NK-92 (cell line): ENCODE results near the gene TSPEAR.
"Not testable (repeated sequence)": the region's sequence is repeated elsewhere in the genome, so short reads cannot be mapped to it uniquely, and the experiment has no call there.

ENCODE experiments used
- DNase-seq: peaks from one replicate; lab custom pipeline; 2025; ENCODE audit not compliant: unreplicated experiment; lab: John Stamatoyannopoulos, UW

TSPEAR gene

DNA sequence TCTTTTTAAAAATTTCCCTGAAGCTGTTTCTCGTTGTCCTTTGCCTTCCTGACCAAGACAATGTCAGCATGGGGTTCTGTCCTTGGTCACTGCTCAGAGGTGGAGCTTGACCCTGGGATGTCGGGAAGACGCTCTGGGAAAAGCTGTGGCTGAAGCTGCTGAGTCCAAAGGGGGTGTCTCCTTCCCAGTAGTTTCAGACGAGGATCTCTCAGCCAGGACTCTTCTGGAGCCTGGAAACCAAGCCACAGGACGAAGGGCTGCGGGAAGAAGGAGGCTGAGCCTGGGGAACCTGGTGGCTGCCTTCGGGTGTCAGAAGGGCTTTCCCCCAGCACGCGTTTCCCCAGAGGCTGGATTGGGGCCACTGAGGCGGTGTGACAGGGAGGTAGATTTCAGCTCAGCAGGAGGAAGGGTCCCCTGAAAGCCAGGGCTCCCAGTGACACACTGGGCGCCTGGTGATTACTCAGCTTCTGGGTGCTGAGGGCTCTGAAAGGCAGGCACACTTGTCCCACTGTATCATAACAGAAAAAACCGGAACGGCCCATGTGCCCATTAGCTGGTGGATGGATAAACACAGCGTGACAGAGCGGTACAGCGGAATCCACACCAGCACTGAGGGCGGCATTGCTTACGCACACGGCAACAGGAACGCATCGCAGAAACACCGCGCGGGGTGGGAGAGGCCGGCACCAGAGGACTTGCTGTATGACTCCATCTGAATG lies 24.4 kb downstream of the TSPEAR start:
- DNase-seq, result no peak

DNA sequence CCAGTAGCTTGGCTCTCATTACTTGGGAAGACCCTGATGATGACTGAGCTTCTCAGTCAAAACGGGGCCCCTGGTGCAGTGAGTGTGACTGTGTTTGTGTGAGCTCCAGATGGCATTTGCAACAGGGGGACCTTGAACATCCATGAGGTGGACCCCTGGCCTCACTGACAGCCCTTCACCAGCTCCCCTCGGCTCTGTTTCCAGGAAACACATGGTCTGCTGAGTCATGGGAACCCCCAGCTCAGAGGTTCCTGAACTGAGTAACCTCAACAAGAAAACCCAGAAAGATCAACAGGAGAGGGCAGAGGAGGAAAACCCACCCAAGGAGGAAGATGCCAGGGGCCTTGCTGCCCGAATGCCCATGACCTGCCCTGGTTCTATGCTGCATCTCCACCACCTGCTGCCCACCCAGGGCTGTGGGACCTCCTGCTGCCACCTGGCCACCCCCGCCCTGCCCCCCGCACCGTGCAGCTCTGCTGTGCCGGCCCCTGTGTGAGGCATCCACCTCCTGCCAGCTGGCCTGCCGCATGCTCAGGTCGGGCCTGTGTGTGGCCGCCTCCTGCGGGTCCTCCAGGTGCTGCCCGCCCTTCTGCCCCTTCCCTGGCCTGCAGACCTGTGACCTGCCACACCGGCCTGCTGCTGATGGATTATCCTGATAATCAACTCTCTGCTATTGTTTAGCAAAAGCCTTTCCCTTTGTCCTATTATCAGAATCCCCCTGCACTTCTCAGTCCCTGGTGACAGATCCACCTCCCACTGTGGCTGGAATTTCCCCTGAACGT lies 25.2 kb downstream of the TSPEAR start:
- no peak for DNase-seq

DNA sequence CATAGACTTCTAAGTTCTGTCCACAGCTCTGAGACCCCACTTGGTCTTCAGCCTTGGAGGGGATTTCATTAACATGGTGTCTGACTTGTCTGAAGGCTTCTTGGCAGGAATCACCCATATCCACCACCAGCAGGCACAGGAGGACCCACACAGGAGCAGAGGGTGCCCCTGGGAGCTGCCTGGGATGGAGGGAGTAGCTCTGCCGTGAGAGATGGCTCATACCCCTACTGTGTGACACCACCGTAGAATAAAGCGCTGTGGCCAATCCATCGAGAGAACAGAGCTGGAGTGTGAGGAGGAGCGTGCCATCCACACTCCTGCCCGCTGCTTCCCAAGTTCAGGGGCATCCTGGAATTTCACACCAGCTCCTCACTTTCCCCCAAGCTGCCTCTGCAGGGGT lies 26.3 kb downstream of the TSPEAR start:
- not testable (repeated sequence) for DNase-seq

- no peak for DNase-seq
Measured at GRCh38 chr21:44684483-44684882, 26.9 kb downstream of the TSPEAR start.

GRCh38 chr21:44684077-44684476 lies 27.3 kb downstream of the TSPEAR start:
- DNase-seq, result no peak

- no peak for DNase-seq
Measured at GRCh38 chr21:44682580-44683151, 28.7 kb downstream of the TSPEAR start.

DNA sequence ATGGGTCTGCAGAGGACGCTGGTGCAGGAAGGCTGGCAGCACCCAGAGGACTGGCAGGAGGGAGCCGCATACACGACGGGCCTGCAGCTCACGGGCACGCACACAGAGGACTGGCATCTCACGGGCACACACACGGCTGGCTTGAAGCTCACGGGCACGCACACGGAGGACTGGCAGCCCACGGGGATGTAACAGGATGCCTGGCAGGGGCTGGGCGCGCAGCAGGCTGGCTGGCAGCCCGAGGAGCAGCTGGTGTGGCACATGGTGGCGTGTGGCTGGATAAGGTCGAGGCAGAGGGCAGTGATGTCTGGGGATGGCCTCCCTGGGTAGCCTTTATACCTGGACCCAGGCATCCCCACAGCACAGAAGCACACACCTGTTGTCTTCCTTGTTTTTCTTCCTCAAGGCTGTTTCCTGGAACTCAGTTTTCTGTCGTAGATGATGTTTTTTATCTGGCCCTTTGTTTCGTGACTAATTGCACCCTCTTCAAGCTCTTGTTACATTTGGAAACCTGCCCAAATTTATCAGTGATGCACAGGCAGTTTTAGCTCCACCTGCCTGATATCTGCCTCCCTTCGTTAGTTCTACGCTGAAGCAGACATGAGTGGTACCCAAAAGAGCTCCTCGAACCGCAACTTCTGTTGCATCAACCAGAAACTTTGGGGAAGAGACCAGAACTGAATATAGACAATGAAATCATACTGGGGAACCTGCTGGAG lies 29.4 kb downstream of the TSPEAR start, which contains the start of gene KRTAP12-1:
KRTAP12-1 (minus strand) TSS at position 303 of the 719 bp plus-strand sequence; CDS start at position 263, 40 bp downstream.
- no peak for DNase-seq

DNA sequence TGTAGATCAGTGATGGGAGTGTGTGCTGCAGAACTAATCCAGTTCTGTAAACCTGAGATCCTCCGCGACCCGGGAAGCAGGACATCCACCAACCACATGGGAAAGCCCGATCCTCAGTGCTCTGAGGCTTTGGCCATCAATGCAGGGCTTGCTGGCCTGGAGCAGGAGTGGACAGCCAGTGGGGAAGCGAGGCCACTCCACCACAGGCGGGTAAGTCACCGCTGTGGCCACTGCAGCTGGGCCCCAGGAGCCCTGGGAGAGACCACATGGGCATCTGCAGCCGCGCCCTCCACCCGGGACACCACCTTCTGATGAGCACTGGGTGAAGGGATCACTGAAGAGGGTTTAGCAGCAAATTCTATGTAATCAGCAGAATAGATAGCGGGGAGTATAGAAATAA lies 30.2 kb downstream of the TSPEAR start:
- no peak for DNase-seq

DNA sequence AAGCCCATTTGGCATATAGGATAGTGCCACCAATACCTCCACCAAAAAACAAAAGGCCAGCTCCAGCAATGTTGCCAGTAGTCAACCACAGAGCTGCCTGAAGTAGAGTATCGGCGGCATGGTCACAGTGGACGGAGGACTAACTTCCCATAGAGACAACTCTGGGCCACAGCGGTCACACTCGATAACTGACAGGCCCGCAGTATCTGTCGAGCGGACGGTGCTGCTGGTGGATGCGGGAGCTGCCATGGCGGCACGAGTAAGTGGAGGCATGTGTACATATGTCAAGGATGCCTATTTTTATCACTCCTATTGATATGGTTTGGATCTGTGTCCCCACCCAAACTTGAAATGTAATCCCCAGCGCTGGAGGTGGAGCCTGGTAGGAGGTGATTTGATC lies 33.5 kb downstream of the TSPEAR start:
- no peak for DNase-seq

DNA sequence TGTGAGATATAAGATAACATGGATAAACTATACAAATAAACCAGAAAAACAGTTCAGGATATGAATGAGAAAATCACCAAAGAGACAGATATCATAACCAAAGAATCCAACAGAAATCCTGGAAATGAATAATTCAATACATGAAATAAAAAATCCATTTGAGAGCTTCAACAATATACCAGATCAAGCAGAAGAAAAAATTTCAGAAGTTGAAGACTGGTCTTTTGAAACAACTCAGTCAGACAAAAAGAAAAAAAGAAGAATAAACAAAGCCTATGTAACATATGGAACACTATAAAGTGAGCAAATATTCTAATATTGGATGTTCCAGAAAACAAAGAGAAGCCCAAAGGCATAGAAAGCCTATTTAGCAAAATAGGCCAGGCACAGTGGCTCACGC lies 39.5 kb downstream of the TSPEAR start:
- no peak for DNase-seq

GRCh38 chr21:44670642-44671432 lies 40.5 kb downstream of the TSPEAR start:
- no peak for DNase-seq

- DNase-seq, result no peak
Measured at GRCh38 chr21:44667612-44668011, 43.8 kb downstream of the TSPEAR start.

DNA sequence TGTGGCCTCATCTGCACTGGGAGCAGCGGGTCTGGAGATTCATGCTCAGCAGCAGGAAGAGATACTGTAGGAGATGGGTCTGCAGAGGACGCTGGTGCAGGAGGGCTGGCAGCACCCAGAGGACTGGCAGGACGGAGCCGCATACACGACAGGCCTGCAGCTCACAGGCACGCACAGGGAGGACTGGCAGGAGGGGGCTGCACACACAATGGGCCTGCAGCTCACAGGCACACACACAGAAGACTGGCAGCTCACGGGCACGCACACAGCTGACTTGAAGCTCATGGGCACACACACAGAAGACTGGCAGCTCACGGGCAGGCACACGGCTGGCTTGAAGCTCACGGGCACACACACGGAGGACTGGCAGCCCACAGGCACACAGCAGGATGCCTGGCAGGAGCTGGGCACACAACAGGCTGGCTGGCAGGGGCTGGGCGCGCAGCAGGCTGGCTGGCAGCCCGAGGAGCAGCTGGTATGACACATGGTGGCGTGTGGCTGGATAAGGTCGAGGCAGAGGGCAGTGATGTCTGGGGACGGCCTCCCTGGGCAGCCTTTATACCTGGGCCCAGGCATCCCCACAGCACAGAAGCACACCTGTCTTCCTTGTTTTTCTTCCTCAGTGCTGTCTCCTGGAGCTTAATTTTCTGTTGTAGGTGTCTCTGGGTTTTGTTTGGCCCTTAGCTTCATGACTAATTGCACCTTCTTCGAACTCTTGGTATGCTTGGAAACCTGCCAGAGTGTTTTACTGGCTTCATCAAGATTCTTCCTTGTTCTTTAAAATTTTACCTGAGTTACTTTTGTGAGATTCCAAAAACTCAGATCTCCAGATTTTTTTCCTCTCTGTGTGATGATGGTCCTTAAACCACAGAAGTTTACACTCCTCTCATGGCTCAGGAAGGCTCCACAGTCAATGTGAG lies 44.7 kb downstream of the TSPEAR start, which contains the start of gene KRTAP12-2:
KRTAP12-2 (minus strand) TSS at position 527 of the 920 bp plus-strand sequence; CDS start at position 486, 41 bp downstream.
- no peak for DNase-seq

GRCh38 chr21:44664691-44665090 lies 46.7 kb downstream of the TSPEAR start:
- no peak for DNase-seq

DNA sequence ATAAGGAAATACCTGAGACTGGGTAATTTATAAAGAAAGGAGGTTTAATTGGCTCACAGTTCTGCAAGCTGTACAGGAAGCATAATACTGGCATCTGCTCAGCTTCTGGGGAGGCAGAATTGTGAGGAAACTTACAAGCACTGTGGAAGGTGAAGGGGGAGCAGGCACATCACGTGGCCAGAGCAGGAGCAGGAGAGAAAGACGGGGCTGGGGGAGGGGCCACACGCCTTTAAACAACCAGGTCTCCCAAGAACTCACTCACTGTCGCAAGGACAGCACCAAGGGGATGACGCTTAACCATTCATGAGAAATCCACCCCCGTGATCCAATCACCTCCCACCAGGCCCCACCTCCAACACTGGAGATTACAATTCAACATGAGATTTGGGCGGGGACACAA lies 49.8 kb downstream of the TSPEAR start:
- DNase-seq, result not testable (repeated sequence)

- DNase-seq, result no peak
Measured at GRCh38 chr21:44658913-44659595, 52.3 kb downstream of the TSPEAR start.

- DNase-seq, result no peak
Measured at GRCh38 chr21:44658541-44658910, 52.8 kb downstream of the TSPEAR start.

DNA sequence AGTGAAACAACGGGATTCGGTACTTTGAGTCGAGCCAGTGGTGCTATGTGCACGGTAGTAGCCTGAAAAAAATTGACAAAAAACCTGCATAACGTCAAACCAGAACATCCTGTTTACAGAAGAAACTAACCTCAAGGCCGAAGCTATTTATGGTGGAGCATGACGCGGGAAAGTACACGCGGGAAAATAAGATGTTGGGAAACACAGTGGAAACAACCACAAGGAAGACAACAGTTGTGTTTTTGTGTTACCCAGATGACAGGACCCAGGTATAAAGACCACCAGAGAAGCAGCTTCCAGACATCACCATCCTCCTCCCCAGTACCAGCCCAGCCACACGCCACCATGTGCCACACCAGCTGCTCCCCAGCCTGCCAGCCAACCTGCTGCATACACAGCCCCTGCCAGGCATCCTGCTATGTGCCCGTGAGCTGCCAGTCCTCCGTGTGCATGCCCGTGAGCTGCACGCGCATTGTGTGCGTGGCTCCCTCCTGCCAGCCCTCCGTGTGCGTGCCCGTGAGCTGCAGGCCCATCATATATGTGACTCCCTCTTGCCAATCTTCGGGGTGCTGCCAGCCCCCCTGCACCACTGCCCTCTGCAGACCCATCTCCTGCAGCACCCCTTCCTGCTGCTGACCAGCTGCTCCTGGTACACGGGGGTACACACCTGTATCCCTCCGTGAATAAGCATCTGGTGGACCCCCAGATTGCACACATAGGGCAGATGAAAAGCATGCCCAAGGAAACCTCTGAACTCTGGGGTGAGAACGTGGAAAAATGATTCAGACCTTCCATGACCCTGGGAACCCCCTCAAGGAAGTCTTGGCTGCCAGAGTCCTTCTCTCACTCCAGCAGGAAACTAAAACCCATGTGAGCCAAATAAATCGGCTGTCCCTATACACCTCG lies 53.5 kb downstream of the TSPEAR start, which contains the start of gene KRTAP12-3:
KRTAP12-3 (plus strand) TSS at position 298 of the 906 bp plus-strand sequence; CDS start at position 346, 48 bp downstream.
- no peak for DNase-seq
